ENCODE results near the gene PEAR1.

The PEAR1 gene

GRCh38 chr1:156884560-156885184 lies 8.8 kb upstream of the PEAR1 start:
- DNase-seq, result no peak

GRCh38 chr1:156885314-156885713 lies 8.2 kb upstream of the PEAR1 start:
- no peak for DNase-seq

DNA sequence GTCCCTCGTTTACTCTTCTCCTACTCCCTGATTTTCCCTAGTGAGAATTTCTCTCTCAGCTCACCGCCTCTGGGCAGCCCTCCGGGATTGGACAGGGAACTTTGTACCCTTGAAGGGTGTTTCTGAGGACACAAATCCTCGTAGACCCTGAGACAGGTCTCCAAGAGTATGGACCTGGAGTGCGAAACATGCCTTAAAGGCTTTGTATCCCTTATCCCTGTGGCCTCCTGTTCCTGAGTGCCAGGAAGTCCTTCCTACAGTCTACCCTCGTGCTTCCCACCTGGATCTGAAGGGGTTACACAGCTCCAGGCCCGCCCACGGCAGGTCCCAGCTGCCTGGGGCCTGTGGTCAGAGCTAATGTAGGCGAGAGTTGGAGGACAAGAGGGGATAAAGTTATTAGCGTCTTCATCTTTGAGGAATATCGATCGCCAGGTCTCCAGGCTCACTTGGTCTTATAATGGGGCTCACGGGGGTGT lies 7.6 kb upstream of the PEAR1 start:
- no peak for DNase-seq

GRCh38 chr1:156886583-156887281 lies 6.8 kb upstream of the PEAR1 start:
- DNase-seq, result no peak

- DNase-seq, result no peak
Measured at GRCh38 chr1:156887317-156887716, 6.2 kb upstream of the PEAR1 start.

- no peak for DNase-seq
Measured at GRCh38 chr1:156887734-156888133, 5.8 kb upstream of the PEAR1 start.

GRCh38 chr1:156889802-156890580 lies 3.5 kb upstream of the PEAR1 start:
- DNase-seq, result peak; percentile 85

GRCh38 chr1:156892190-156893047 lies 1.1 kb upstream of the PEAR1 start:
- peak; percentile 95 for DNase-seq

GRCh38 chr1:156894001-156894400 lies 483 bp downstream of the PEAR1 start:
- DNase-seq, result no peak

- peak; percentile 56 for DNase-seq
Measured at GRCh38 chr1:156894711-156895454, 1.4 kb downstream of the PEAR1 start.

- peak; percentile 19 for DNase-seq
Measured at GRCh38 chr1:156895455-156895812, 1.9 kb downstream of the PEAR1 start.

GRCh38 chr1:156895927-156896326 lies 2.4 kb downstream of the PEAR1 start:
- no peak for DNase-seq

DNA sequence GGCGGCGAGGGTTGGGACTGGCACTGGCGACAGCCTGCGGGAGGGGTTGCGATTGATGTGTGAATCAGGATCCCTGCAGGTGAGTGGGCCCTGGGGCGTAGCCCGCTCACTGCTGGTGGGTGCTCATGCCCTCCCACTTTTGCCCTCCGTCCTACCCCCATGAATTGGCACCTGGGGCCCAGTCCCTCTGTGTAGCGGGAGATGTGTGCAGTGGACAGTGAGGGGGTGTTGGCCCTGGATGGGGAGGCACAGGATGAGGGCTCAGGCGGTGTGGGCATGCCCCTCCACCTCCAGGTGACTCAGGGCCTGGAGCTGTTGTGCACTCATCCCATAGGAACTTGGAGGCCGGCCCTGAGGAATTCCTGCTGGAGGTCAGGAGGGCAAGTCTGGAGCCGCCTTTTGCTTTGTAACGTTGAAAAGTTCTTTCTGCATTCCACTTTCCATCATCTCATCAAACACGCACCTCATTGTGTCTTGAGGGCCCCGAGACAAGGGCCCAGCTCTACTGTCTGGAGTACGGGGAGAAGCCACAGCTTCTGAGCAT lies 3.0 kb downstream of the PEAR1 start:
- no peak for DNase-seq

DNA sequence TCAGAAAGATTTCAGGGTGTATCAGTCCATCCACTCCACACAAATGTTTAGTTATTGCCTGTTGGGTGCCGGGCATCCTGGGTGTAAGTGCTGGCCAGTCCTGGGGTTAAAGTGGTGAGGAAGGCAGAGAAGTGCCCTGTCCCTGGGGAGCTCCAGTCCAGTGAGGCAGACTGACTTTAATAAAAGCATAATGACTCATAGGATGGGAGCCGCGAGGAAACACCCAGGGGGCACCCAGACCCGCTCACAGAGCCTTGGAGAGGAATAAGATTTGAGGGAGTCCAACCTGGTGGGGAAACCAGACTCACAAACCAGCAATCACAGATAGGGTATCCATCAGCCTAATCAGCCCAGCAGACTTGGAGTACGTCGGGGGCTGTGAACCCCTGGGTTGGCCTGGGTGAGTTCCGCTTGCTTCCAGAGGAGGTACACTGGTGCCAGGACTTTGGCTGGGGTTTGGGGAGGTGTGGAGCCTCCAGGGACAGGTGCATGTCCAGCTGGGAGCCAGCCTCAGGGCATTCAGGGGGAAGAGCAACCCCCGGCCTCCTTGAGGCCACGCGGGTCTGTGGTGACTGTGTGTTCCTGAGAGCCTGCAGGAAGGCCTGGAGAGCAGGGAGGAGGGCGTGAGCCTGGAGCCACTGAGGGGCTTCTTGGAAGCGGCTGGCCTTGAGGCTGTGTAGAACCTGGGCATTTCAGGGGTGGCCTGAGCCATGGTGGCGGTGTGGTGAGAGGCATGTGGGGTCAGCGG lies 3.7 kb downstream of the PEAR1 start:
- no peak for DNase-seq

- DNase-seq, result peak; percentile 86
Measured at GRCh38 chr1:156898161-156898566, 4.6 kb downstream of the PEAR1 start.

DNA sequence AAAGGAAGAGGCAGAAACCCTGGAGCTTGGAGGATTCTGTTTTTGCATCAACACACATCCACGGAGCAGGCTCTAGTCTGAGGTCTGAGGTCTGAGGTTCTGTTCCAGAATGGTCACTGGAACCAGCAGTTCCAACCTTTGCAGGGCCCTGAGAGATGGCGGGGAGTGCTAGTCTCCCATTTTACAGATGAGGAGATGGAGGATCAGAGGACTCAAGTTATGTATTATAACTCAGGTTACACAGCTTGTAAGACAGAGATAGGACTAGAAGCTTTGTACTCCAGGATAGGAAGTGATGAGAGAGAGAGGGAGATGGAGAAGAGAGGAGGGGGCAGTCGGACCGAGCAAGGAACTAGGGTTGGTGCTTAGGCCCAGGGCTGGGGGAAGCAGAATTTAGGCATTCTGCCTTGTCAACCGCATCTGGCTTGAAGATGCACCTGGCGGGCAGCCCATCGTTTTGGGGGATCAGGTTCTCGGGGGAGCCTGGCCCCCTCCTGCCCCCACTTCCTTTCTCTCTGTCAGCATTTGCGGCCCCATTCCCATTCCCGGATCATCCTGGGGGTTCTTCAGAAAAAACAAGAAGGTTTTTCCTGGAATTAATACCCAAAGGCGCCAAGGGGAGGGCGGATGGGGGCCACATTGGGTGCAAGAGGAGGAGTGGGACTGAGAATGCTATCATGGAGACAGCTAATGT lies 5.6 kb downstream of the PEAR1 start:
- no peak for DNase-seq

DNA sequence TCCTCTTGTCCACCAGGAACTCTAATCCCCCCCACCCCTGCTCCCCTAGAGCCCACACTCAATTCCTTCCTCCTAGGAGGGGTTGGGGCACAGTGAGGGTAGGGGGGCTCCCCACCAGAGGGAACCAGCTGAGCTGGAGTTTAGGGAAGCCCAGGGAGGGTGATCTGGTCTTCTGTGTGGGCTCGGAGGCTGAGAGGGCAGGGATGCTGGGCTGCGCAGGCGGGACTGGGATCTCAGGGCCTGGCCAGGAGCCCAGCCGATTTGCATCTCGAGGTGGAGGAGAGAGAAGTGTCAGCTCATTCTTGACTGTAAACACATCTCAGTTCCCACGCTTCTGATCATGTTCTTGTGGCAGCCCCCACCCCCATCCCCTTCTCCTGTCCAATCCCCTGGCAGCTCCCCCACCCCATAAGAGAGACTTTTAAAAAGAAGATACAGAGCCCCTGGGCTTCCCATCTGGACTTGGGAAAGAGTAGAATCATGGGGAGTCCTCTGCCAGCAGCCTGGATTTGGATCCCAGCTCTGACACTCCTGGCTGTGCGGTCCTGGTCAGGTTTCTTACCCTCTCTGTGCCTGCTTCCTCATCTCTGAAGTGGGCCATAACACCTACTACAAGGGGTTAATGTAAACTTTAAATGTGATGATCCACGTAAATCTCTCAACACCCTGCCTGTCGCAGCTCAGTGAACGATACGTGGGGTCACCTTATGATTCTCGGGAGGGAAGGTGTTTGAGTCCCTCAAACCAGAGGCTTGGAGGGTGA lies 6.6 kb downstream of the PEAR1 start:
- peak; percentile 77 for DNase-seq

- peak; percentile 29 for DNase-seq
Measured at GRCh38 chr1:156900896-156901589, 7.5 kb downstream of the PEAR1 start.

DNA sequence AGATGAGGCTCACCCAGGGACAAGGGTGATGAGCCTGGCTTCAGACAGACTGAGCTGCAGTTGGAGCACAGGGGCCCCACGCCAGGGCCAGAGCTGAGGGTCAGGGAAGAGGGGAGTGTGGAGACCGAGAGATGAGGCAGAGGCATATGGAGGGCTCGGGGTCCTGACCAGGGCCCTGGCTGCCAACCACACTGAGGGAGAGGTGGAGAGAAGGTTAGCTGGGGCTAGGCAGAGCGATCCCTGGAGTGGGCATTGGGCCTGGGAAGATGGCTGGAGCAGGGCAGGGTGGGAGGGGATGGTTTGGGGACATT lies 8.0 kb downstream of the PEAR1 start:
- no peak for DNase-seq

All from right hindlimb (tissue), 1 donor.